HG03460 (cell line): ENCODE data around the gene NDFIP1.

ENCODE experiments used
- ATAC-seq: cut with Tn5 transposase; IDR thresholded peaks from one replicate; pipeline ENCODE4 v1.9.1; 2021; ENCODE audit not compliant: unreplicated experiment

Gene NDFIP1

GRCh38 chr5:142091012-142091411 is 17.6 kb upstream of the NDFIP1 start:
- ATAC-seq, result no peak

DNA sequence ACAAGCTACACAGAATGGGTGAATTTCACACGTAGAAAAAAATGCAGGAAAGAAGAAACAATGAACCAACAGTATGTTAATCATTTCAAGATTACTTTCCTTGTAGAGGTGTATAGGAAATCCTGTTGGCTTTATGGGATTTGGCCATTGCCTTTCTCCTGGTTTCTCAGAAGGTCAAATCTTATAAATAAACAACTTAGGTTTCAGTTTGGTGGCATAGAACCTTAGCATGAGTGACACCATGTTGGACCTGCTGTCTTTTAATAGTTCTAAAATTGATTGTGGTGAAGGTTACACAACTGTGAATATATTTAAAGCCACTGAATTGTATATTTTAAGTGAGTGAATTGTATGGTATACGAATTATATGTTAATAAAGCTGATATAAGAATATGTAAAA is 16.7 kb upstream of the NDFIP1 start:
- ATAC-seq, result no peak

GRCh38 chr5:142095035-142095434 is 13.5 kb upstream of the NDFIP1 start:
- no peak for ATAC-seq

DNA sequence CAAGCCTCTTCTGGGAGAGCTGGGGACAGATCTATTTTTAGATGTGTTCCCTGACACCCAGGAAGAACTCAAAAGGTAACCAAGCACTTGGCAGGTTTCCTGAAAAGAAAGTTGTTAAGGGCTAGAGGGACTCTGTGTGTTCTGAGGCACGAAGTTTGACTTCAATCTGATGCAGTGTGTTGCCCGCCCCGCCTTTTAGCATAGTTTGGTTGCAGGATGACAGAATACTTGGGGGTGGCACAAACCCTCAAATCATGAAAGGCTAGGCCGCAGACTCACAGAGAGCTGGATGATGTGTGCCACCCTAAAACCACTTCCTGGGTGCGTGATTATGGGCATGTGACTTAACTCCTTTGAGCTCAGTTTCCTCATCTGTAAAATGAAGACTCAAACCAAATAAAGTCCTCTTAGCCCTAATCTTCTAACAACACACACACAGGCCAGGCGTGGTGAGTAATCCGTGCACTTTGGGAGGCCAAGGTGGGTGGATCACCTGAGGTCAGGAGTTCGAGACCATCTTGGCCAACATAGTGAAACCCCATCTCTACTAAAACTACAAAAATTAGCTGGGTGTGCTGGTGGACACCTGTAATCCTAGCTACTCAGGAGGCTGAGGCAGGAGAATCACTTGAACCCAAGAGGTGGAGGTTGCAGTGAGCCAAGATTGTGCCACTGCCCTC is 12.8 kb upstream of the NDFIP1 start:
- no peak for ATAC-seq

- no peak for ATAC-seq
Observed at GRCh38 chr5:142096382-142096781, 12.2 kb upstream of the NDFIP1 start.

DNA sequence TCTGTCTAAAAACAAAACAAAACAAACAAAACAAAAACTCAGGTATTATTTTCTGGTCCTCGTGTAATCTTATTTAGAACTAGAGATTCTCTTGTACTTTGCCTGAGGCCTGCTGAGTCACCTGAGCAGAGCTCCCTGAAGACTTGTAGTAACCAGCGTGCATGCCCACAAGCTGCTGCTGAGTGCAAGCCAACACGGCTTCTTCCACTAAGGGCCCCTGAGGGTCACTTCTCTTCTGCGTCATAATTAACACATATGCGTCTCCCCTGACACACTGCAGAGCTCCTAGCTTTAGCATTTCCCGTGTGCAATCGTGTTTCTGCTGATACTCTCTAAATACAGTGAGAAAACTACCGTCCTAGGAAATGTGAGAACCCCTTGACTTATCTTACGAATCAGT is 10.9 kb upstream of the NDFIP1 start:
- no peak for ATAC-seq

GRCh38 chr5:142098275-142098674 is 10.3 kb upstream of the NDFIP1 start:
- ATAC-seq, result no peak

DNA sequence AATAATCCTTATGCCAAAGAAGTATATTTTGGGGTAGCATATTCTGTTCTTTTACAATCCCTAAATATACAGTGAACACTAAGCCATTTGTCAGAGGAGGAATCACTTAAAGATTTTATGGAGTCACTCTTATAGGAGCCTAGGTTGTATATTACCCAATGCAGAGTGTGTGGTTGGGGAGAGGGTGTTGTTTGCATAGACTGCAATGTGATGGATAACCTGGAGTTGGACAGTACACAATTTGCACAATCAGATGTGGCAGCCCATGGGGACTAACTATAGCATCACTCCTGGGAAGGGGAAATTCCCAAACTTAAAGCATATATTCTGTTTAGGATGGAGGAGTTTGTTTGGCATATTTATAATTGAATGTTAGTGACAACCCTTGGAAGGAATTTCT is 9.6 kb upstream of the NDFIP1 start:
- no peak for ATAC-seq

DNA sequence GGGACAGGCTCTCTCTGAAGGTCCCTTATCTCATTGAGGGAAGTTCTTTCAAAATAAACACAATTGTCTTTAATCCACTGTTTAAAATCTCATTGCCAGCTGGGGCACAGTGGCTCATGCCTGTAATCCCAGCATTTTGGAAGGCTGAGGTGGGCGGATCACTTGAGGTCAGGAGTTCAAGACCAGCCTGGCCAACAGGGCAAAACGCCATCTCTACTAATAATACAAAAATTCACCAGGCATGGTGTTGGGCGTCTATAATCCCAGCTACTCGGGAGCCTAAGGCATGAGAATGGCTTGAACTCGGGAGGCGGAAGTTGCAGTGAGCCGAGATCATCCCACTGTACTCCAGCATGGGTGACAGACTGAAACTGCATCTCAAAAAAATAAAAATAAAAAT is 8.3 kb upstream of the NDFIP1 start:
- ATAC-seq, result no peak

GRCh38 chr5:142102980-142103740 is 5.4 kb upstream of the NDFIP1 start:
- no peak for ATAC-seq

DNA sequence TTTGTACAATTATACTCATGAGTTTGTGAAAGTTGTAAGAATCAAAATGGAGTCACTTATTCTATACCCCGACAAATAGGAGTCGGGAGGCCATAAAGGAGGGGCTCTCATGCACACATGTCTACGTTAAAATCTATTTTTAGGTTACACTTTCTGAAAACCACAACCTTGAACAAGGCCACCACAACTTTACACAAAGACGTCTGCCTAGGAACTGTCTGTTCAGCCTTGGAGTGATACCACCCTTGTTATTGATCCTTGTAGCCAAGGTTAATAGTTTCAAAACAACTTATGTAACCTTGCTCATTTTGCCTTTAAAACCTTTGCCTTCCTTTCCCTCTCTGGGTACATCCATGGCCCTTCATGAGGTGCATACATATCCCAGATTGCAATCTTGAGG is 4.1 kb upstream of the NDFIP1 start:
- no peak for ATAC-seq

DNA sequence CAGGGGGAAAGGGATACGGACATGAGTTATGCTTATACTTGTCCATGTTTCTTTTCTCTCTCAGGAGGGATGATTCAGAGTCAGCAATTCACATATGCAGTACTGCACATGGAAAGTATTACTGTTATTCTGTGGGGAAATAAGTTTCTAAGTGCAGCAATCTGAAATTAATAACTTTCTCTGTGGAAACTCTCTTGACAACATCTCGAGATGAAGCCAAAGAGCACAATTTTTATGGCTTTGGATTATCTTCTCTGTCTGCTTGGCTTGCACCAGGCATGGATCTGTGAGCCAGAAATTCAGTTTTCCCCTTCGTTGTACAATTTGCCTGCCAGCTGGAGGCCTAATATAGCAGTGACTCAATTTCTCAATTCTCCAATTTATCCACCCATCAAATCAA is 2.5 kb upstream of the NDFIP1 start:
- no peak for ATAC-seq

- ATAC-seq, result no peak
Observed at GRCh38 chr5:142107036-142107735, 1.4 kb upstream of the NDFIP1 start.

- ATAC-seq, result no peak
Observed at GRCh38 chr5:142107736-142108431, 695 bp upstream of the NDFIP1 start.

- ATAC-seq, result peak; percentile 8
Observed at GRCh38 chr5:142109331-142110045, 909 bp downstream of the NDFIP1 start.

- ATAC-seq, result no peak
Observed at GRCh38 chr5:142110046-142110531, 1.5 kb downstream of the NDFIP1 start.

GRCh38 chr5:142110988-142111687 is 2.6 kb downstream of the NDFIP1 start:
- no peak for ATAC-seq

- ATAC-seq, result no peak
Observed at GRCh38 chr5:142114687-142115086, 6.1 kb downstream of the NDFIP1 start.

- ATAC-seq, result no peak
Observed at GRCh38 chr5:142115937-142116614, 7.5 kb downstream of the NDFIP1 start.
